MM.1S (cell line): ENCODE data around the gene FNDC5.

Experiments
- DNase-seq: peaks from one replicate; pipeline ENCODE4 v3.0.0-alpha.2; 2015
- H2AFZ ChIP-seq: fragments of 300-600 bp; sonication (generic); 2 replicates; pipeline ENCODE4 v1.6.0; 2016; ENCODE audit warnings: antibody characterized with exemption, low read length
- H3F3A ChIP-seq: fragments of 300-600 bp; sonication (generic); 2 replicates; pipeline ENCODE4 v1.6.1; 2016; ENCODE audit warnings: mild to moderate bottlenecking, antibody characterized with exemption, low read length, moderate library complexity, mixed read lengths; ENCODE audit not compliant: insufficient read depth
- H3K27ac ChIP-seq: fragments of 300-600 bp; sonication (generic); 2 replicates; pipeline ENCODE4 v1.5.1; 2016; ENCODE audit warnings: mild to moderate bottlenecking, low read length
- H3K27me3 ChIP-seq: fragments of 300-600 bp; sonication (generic); replicated peaks from 2 replicates; pipeline ENCODE4 v1.6.0; 2016; ENCODE audit warnings: low read length; ENCODE audit not compliant: insufficient read depth
- H3K36me3 ChIP-seq: fragments of 300-600 bp; sonication (generic); replicated peaks from 2 replicates; pipeline ENCODE4 v1.6.1; 2016; ENCODE audit warnings: mild to moderate bottlenecking, low read length, mixed read lengths; ENCODE audit not compliant: insufficient read depth
- H3K4me1 ChIP-seq: fragments of 300-600 bp; sonication (generic); 2 replicates; pipeline ENCODE4 v1.6.1; 2016; ENCODE audit warnings: low read length, mixed read lengths
- H3K4me2 ChIP-seq: fragments of 300-600 bp; sonication (generic); 2 replicates; pipeline ENCODE4 v1.6.0; 2016; ENCODE audit warnings: low read depth, low read length
- H3K4me3 ChIP-seq: fragments of 300-600 bp; sonication (generic); 2 replicates; pipeline ENCODE4 v1.5.1; 2016; ENCODE audit warnings: low read length, mixed read lengths
- H3K79me2 ChIP-seq: fragments of 300-600 bp; sonication (generic); 2 replicates; pipeline ENCODE4 v1.6.1; 2016; ENCODE audit warnings: mixed run types, low read length, mixed read lengths
- H3K9ac ChIP-seq: fragments of 300-600 bp; sonication (generic); 2 replicates; pipeline ENCODE4 v1.6.1; 2016; ENCODE audit warnings: low read length, mixed read lengths
- H3K9me2 ChIP-seq: fragments of 300-600 bp; sonication (generic); replicated peaks from 2 replicates; pipeline ENCODE4 v1.6.1; 2016; ENCODE audit warnings: mild to moderate bottlenecking, low read length, mixed read lengths; ENCODE audit not compliant: insufficient read depth
- H3K9me3 ChIP-seq: fragments of 300-600 bp; sonication (generic); replicated peaks from 2 replicates; pipeline ENCODE4 v1.6.1; 2016; ENCODE audit warnings: mild to moderate bottlenecking, low read length, mixed read lengths; ENCODE audit not compliant: insufficient read depth
- H4K20me1 ChIP-seq: fragments of 300-600 bp; sonication (generic); 2 replicates; pipeline ENCODE4 v1.6.1; 2016; ENCODE audit warnings: mild to moderate bottlenecking, low read length, moderate library complexity, mixed read lengths; ENCODE audit not compliant: insufficient read depth
- EZH2 ChIP-seq: fragments of 300-600 bp; sonication (generic); optimal IDR thresholded peaks from 2 replicates; pipeline ENCODE3; 2017; ENCODE audit warnings: low read depth, mild to moderate bottlenecking, antibody characterized with exemption, low read length, mixed read lengths
- EZH2phosphoT487 ChIP-seq: fragments of 300-600 bp; sonication (generic); IDR thresholded peaks from 2 replicates; pipeline ENCODE4 v1.6.1; 2018; ENCODE audit warnings: antibody characterized with exemption, low read length
- TF ChIP-seq, protein P1 (sequence below): fragments of 300-600 bp; sonication (generic); IDR thresholded peaks from 2 replicates; pipeline ENCODE4 v1.5.1; 2016; ENCODE audit warnings: antibody characterized with exemption, low read length, mixed read lengths

Gene FNDC5

GRCh38 chr1:32871364-32872191 lies 866 bp upstream of the FNDC5 start:
- Histone ChIP-seq H3K27me3 (peaks cover 20% of the 10 kb centered on the region), H3K27ac (no peak overlapping the region), H3F3A (no peaks in the 10 kb centered on the region), H3K4me1 (no peaks in the 10 kb centered on the region), H3K4me2 (no peak overlapping the region), H3K9me2 (no peaks in the 10 kb centered on the region), H3K9ac (no peak overlapping the region), H4K20me1 (no peaks in the 10 kb centered on the region), H3K36me3 (no peaks in the 10 kb centered on the region), H2AFZ (no peak overlapping the region), H3K79me2 (no peaks in the 10 kb centered on the region), H3K4me3 (no peak overlapping the region), H3K9me3 (no peaks in the 10 kb centered on the region)
- DNase-seq: no peak
- no peak for TF ChIP-seq EZH2phosphoT487
- TF ChIP-seq, protein P1, sequence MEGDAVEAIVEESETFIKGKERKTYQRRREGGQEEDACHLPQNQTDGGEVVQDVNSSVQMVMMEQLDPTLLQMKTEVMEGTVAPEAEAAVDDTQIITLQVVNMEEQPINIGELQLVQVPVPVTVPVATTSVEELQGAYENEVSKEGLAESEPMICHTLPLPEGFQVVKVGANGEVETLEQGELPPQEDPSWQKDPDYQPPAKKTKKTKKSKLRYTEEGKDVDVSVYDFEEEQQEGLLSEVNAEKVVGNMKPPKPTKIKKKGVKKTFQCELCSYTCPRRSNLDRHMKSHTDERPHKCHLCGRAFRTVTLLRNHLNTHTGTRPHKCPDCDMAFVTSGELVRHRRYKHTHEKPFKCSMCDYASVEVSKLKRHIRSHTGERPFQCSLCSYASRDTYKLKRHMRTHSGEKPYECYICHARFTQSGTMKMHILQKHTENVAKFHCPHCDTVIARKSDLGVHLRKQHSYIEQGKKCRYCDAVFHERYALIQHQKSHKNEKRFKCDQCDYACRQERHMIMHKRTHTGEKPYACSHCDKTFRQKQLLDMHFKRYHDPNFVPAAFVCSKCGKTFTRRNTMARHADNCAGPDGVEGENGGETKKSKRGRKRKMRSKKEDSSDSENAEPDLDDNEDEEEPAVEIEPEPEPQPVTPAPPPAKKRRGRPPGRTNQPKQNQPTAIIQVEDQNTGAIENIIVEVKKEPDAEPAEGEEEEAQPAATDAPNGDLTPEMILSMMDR: no peak
- no peak for TF ChIP-seq EZH2

DNA sequence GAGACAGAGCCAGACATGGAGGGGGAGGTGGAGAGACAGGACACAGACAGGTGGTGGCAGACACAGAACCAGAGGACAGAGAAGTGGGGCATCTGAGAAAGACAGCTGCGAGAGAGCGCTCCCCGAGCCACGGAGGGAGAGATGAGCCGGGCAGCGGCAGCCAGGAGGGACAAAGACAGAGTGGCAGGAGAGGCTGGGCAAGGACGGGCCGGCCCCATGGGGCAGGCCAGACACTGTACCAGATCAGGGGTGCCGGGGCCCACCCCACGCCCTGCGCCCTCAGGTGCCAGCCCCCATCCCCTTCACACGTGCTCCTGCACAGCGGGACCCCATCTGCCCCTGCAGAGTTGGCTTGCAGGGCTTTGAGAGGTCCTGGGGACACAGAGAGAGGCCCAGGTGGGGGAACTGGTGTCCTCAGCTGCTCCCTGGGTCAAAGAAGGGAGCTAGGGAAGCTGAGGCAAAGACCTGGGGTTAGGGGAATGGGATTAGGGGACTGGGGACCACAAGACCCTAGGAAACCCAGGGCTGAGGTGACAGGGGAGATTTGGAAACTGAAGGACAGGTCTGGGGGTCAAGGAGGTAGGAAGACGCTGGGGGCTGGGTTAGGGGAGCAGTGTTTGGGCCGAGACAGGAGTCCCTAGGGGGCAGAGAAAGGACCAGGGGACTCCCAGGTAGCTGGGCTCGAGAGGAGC lies 643 bp downstream of the FNDC5 start:
- H3K4me2 ChIP-seq: no peak overlapping the region
- no peaks in the 10 kb centered on the region for H3K4me1 ChIP-seq
- H4K20me1 ChIP-seq: no peaks in the 10 kb centered on the region
- H3K9ac ChIP-seq: no peak overlapping the region
- H2AFZ ChIP-seq: no peak overlapping the region
- H3K27me3 ChIP-seq: peaks cover 20% of the 10 kb centered on the region
- H3K4me3 ChIP-seq: no peak overlapping the region
- H3K27ac ChIP-seq: no peak overlapping the region
- H3K36me3 ChIP-seq: no peaks in the 10 kb centered on the region
- H3K79me2 ChIP-seq: no peaks in the 10 kb centered on the region
- no peaks in the 10 kb centered on the region for H3K9me2 ChIP-seq
- DNase-seq: no peak
- TF ChIP-seq EZH2phosphoT487 (no peak), EZH2 (no peak)
- TF ChIP-seq, protein P1: no peak
- no peaks in the 10 kb centered on the region for H3F3A ChIP-seq
- no peaks in the 10 kb centered on the region for H3K9me3 ChIP-seq

DNA sequence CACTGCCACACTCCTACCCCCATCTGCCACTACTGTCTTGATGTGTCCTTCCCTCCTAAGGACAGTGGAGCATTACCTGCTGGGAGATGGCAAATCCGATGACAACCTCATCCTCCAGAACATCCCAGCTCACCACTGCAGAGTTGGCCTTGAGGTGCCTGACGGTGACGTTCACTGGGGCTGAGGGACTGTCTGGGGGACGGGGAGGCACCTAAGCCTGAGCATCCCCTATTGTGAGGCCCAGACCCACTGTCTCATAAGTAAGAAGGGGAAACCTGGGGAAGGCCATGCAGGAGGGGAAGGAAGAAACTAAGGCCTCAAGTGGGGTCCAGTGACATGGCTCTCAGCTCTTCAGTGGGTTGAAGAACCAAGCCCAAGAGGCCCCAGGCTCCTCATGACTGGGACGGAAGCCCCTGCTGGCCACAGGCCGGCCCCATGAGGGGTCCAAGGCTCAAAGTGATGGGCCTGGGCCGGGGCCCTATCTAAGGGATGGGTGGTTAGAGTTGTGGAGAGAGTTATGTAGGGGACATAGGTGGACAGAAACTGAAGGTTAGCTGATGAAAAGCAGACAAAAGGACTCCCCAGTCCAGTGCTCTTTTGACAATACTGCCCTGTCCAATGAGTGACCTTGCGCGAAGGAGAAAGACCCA lies 1.8 kb downstream of the FNDC5 start:
- Histone ChIP-seq H3K79me2 (no peaks in the 10 kb centered on the region), H3K4me3 (no peak overlapping the region), H3K27me3 (peaks cover 20% of the 10 kb centered on the region), H4K20me1 (no peaks in the 10 kb centered on the region), H3K9me2 (no peaks in the 10 kb centered on the region), H3K4me2 (no peak overlapping the region), H2AFZ (no peak overlapping the region), H3K9ac (no peak overlapping the region), H3K27ac (no peak overlapping the region), H3K36me3 (no peaks in the 10 kb centered on the region), H3K9me3 (no peaks in the 10 kb centered on the region), H3K4me1 (no peaks in the 10 kb centered on the region), H3F3A (no peaks in the 10 kb centered on the region)
- no peak for DNase-seq
- no peak for TF ChIP-seq EZH2phosphoT487
- TF ChIP-seq EZH2: no peak
- TF ChIP-seq, protein P1: no peak
